Measurements from ENCODE around the gene PCDHB16.
A peak's percentile ranks its signal among the peaks of the same experiment; 100 is the strongest.
"Not testable (repeated sequence)": the region's sequence is repeated elsewhere in the genome, so short reads cannot be mapped to it uniquely, and the experiment has no call there.

Gene PCDHB16

DNA sequence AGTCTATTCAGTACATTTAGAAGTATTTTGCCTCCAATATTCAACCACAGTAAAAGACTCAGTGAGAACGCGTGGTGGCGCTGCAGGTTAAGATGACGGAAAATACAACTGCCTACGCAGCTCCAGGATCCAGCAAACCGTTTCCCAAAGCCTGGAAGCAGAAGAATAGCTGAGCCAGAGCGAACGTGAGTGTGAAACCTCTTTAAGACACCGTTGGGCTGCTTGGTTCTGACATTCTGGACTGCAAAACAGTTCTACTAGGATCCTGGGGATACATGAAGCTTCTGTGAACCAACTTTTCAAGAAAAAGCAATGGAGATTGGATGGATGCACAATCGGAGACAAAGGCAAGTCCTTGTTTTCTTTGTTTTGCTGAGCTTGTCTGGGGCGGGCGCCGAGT, at the start of gene PCDHB16:
Gene PCDHB16, plus strand, starts transcription at position 140 of the 400 bp plus-strand sequence. Its CDS starts 173 bp downstream, at position 313.
- DNase-seq (ENCODE audit: low spot score): no peak

- no peak for DNase-seq (ENCODE audit: low spot score)
These were observed 47.0 kb upstream of the PCDHB16 start, which contains the start of gene PCDHB5 for GRCh38 chr5:141135030-141135717. Gene PCDHB5, plus strand, starts transcription at chr5:141135206. Its CDS starts 229 bp downstream, at chr5:141135435.

GRCh38 chr5:141135718-141136266, 46.4 kb upstream of the PCDHB16 start:
- no peak for DNase-seq (ENCODE audit: low spot score)

GRCh38 chr5:141137346-141137745, 44.8 kb upstream of the PCDHB16 start:
- DNase-seq (ENCODE audit: low spot score): not testable (repeated sequence)

- no peak for DNase-seq (ENCODE audit: low spot score)
These were observed 32.4 kb upstream of the PCDHB16 start, which contains the start of gene PCDHB6 for GRCh38 chr5:141149812-141150211. Gene PCDHB6, plus strand, starts transcription at chr5:141150057. Its CDS starts 201 bp downstream, at chr5:141150258.

DNA sequence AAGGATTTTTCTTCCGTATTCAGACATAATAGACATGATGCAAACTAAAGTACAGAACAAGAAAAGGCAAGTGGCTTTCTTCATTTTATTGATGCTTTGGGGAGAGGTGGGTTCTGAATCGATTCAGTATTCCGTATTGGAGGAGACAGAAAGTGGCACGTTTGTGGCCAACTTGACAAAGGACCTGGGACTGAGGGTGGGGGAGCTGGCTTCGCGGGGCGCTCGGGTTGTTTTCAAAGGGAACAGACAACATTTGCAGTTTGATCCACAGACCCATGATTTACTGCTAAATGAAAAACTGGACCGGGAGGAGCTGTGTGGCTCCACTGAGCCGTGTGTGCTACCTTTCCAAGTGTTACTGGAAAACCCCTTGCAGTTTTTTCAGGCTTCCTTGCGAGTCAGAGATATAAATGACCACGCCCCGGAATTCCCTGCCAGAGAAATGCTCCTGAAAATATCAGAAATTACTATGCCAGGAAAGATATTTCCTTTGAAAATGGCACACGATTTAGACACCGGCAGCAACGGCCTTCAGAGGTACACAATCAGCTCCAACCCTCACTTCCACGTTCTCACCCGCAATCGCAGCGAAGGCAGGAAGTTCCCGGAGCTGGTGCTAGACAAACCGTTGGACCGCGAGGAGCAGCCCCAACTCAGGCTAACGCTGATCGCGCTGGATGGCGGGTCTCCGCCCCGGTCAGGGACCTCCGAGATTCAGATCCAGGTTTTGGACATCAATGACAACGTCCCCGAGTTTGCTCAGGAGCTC, 31.8 kb upstream of the PCDHB16 start:
- no peak for DNase-seq (ENCODE audit: low spot score)

- no peak for DNase-seq (ENCODE audit: low spot score)
These were observed 31.2 kb upstream of the PCDHB16 start for GRCh38 chr5:141150993-141151325.

- not testable (repeated sequence) for DNase-seq (ENCODE audit: low spot score)
These were observed 30.6 kb upstream of the PCDHB16 start for GRCh38 chr5:141151632-141152031.

GRCh38 chr5:141152096-141152495, 30.1 kb upstream of the PCDHB16 start:
- DNase-seq (ENCODE audit: low spot score): not testable (repeated sequence)

DNA sequence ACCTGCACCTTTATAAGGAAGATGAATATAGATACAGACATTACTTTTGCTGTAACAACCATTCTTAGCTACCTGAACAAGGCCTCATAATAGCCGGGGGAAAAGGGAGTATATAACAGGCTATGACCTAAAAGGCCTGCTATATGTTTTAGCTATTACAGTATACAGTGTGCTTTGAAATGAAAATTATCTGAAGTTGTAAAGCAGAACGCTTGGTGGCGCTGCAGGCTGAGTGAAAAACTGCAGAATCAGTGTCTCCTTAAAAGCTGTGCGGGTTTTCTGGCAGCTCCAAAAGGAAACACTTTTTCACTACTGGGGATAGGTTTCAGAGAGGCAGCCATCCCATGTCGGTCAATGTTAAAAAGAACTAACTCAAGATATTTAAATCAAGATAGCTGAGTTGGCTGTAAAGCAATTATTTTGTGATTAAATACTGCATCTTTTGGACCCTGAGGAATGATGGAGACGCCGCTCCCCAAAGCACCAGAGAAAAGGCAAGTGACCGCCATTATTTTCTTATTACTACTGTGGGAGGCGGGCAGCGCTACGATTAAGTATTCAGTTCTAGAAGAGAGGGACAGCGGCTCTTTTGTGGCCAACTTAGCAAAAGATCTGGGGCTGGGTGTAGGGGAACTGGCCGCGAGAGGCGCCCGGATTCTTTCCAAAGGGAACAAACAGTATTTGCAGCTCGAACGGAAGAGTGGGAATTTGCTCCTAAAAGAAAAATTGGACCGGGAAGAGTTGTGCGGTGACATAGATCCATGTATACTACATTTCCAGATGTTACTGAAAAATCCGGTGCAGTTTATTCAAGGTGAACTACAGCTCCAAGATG, 26.4 kb upstream of the PCDHB16 start:
- DNase-seq (ENCODE audit: low spot score): no peak

DNA sequence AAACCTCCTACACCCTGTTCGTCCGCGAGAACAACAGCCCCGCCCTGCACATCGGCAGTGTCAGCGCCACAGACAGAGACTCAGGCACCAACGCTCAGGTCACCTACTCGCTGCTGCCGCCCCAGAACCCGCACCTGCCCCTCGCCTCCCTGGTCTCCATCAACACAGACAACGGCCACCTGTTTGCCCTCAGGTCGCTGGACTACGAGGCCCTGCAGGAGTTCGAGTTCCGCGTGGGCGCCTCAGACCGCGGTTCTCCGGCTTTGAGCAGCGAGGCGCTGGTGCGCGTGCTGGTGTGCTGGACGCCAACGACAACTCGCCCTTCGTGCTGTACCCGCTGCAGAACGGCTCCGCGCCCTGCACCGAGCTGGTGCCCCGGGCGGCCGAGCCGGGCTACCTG, 24.8 kb upstream of the PCDHB16 start:
- not testable (repeated sequence) for DNase-seq (ENCODE audit: low spot score)

GRCh38 chr5:141157901-141158300, 24.3 kb upstream of the PCDHB16 start:
- DNase-seq (ENCODE audit: low spot score): not testable (repeated sequence)

- DNase-seq (ENCODE audit: low spot score): peak; percentile 36
These were observed 9.6 kb upstream of the PCDHB16 start, which contains the start of gene PCDHB7 for GRCh38 chr5:141172381-141173204. Gene PCDHB7, plus strand, starts transcription at chr5:141172644. Its CDS starts 192 bp downstream, at chr5:141172836.

GRCh38 chr5:141174291-141175104, 7.7 kb upstream of the PCDHB16 start:
- DNase-seq (ENCODE audit: low spot score): not testable (repeated sequence)

- no peak for DNase-seq (ENCODE audit: low spot score)
These were observed 6.3 kb upstream of the PCDHB16 start for GRCh38 chr5:141175933-141176332.

- DNase-seq (ENCODE audit: low spot score): peak; percentile 29
These were observed 4.5 kb upstream of the PCDHB16 start, which contains the start of gene PCDHB8 for GRCh38 chr5:141177577-141178191. Gene PCDHB8, plus strand, starts transcription at chr5:141177790. Its CDS starts 245 bp downstream, at chr5:141178035.

- not testable (repeated sequence) for DNase-seq (ENCODE audit: low spot score)
These were observed 2.8 kb upstream of the PCDHB16 start for GRCh38 chr5:141179371-141179770.

DNA sequence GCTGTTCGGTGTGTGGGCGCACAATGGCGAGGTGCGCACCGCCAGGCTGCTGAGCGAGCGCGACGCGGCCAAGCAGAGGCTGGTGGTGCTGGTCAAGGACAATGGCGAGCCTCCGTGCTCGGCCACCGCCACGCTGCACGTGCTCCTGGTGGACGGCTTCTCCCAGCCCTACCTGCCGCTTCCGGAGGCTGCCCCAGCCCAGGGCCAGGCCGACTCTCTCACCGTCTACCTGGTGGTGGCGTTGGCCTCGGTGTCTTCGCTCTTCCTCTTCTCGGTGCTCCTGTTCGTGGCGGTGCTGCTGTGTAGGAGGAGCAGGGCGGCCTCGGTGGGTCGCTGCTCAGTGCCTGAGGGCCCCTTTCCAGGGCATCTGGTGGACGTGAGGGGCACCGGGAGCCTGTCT, 2.3 kb upstream of the PCDHB16 start:
- not testable (repeated sequence) for DNase-seq (ENCODE audit: low spot score)

DNA sequence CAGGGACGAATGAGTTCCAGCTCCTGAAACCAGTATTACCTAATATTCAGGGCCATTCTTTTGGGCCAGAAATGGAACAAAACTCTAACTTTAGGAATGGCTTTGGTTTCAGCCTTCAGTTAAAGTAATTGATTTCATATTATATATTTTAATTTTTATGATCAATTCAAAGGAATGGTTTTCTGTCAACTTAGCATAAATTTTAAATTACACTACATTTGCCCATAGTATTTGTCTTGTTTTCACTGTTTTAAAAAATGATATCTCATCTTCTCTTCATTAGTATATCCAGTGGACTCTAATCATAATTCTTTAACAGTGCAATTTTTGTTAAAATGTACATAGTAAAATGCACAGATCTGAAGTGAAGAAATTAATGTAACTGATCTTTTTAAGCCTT, 1.9 kb upstream of the PCDHB16 start:
- no peak for DNase-seq (ENCODE audit: low spot score)

All from SW480 (cell line).